ENCODE data around the gene KLHL6.

DNA sequence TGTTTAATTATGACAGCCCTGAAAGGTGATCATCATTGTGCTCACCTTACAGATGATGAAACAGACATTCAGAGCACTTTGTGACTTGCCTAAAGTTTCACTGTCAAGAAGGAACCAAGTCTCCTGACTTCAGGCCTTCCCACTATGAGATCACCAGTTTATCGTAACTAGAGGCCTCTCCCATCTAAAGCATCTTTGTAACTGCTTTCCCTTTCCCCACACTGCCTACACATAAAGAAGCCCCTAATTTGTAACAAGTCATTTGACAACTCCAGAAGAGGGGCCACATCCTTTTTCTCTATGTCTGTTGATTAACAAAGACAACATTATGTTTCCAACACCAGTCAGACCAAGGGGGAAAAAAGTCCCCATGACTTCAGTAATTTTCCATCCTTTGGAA lies 1.1 kb downstream of the KLHL6 start:
- TF ChIP-seq GATA2 (IDR thresholded peaks at IDR 0.05; ENCODE audit: low read depth, low read length) (no peak), GATA3 (IDR thresholded peaks at IDR 0.05; ENCODE audit: low read depth, low read length) (no peak)

Measured in SH-SY5Y (cell line).